Adipose tissue (tissue), 3 donors: Measurements from ENCODE around the gene C18orf63. TPM values are rescaled to one million over a fixed set of nuclear protein-coding genes. Genes with fewer than 3 reads are reported as not detected.

ENCODE experiments used
- H3K27ac ChIP-seq: one replicate; pipeline ENCODE4 v1.5.1; 2013; ENCODE audit warnings: low read depth, low read length
- WGBS, 3 donors: extraction: QIAGEN DNeasy Blood & Tissue Kit; methylation state at CpG; one replicate each; pipeline ENCODE4 v1.1.7; 2013; 5-methylcytosine and 5-hydroxymethylcytosine counted together
- polyA plus RNA-seq, 3 donors: library from polyadenylated mRNA; stranded (reverse); fragments of 200-250 nt; gene quantifications; one replicate each; pipeline ENCODE4 v1.2.3, GENCODE V29; 2013
- donor health status: healthy with polysubstance abuse.
- donor health status: Bipolar disorder and iron deficiency.
- donor health status: healthy.

The C18orf63 gene
- polyA plus RNA-seq, 3 donors = 0.01 TPM; not detected in 2

DNA sequence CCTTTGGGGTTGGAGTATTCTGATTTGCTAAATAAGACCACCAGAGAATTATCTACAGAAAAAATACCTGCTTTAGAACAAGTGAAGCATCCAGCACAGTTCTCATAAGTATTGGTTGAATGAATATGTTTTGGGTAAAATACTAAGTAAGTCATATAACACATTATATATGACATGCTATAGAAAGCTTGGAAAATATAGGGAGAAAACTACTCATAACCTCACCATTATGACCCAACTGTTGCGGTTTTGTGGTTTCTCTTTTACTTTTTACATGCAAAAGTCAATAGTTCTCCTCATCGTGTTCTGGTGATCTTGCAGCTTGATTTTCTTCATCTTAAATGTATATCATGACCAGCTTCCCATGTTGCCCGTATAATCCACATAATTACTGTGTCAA is 75.3 kb downstream of the C18orf63 start:
- 67 to 88% (median 84%) methylated on average over 3 of the region's 3 CpGs for WGBS, 3 donors
- no peak overlapping the region for H3K27ac ChIP-seq

DNA sequence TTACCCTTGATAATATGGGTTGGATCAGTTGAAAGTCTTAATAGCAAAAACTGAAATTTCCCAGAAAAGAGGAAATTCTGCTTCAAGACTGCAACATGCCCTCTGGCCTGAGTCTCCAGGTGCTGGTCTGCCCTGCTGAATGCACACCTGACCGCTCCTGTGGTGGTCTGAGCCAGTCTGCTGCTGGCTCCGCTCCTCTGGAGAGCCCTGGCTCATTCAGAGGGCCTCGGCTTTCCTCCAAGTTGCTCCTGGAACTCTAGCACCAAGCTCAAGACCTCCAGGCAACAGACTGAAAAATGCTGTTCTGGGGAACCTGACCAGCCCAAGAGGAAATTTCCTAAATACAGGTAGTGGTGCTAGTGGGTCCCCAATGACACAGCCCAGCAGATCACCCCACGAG is 76.7 kb downstream of the C18orf63 start:
- 95 to 98% (median 95%) methylated on average over 4 of the region's 4 CpGs for WGBS, 3 donors

DNA sequence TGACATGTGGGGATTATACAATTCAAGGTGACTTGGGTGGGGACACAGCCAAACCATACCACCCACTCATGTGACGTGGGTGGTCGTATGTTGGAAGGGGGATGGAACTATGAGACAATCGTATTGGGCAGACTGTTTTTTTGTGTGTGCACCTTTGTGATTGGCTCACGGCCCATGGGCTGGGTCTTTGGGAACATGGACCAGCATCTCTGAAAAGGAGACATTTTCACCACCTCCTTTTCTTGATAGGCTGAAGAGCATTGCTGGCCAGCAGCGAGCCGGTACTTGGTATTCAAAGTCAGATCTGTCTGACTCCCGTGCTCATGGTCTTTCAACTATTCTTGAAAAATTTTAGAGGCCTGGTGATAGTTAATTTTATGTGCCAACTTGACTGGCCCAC is 79.4 kb downstream of the C18orf63 start:
- H3K27ac ChIP-seq = no peak overlapping the region
- 93 to 98% (median 96%) methylated on average over 7 of the region's 7 CpGs for WGBS, 3 donors

More for the DNA sequence above, 76.7 kb downstream of the C18orf63 start:
- H3K27ac ChIP-seq = no peak overlapping the region

DNA sequence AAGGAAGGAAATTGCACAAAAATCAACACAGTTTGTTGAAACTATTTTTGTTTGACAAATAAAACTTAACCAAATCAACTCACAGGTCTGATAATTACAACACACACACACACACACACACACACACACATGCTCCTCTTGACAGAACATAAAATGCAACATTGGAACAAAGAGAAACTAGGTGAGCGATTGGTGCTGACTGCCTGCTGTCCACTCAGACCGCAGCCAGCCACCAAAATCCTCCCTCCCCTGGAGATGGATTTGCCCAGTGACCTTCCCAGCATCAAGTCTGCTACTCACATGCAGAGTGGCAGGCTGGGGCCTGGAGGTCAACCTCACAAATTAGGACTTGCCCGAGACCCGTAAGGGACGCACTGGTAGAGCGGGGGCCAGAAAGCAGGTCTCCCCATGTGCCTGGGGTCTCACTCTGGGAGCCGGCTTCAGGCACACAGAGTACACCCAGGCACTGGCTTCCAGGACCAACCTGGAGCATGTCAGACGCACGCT is 80.1 kb downstream of the C18orf63 start:
- no peak overlapping the region for H3K27ac ChIP-seq
- WGBS, 3 donors = 60 to 77% (median 61%) methylated on average over 9 of the region's 9 CpGs

DNA sequence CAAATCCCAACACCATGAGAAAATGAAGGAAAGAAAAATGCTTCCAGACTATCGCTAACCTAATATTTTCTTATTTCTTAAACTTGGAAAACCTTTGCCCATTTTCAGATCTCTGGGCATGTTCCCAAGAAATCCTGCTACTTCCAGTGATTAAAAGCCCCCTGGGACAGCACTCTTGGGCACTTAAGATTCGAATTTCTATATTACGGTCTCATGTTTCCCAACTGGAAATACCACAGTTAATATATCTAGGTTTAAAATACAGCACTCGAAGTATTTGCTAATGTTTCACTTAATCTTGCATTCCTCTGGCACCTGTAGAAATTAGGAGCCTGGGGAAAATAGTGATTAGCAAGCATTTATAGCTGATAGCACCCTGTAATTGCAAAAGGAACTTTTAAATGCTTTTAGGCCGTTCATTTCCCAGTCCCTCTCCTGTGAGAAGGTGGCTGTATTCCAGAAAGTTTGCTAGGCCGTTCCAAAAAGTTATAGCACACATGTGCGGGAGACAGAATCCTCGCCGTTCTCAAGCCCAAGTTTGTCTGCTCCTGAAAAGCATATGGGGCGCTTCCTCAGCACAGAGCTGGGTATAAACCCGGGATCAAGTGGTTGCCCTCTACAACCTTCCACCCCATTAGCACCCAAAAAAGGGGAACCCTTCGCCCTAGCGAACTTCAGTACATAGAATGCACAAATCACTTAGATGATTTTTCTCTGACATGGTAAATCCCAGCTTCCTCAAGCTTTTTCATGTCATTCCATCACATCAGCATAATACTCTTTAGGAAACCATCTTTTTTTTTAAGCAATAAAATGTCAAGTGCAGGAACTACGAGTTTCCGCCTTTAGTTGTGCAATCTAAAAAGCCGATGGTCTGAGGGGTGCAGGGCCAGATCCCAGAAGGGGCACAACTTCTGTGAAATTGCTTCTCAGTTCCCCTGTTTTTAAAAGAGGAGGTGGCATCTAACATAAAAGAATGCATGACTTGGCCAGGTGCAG is 80.8 kb downstream of the C18orf63 start:
- H3K27ac ChIP-seq = no peak overlapping the region

DNA sequence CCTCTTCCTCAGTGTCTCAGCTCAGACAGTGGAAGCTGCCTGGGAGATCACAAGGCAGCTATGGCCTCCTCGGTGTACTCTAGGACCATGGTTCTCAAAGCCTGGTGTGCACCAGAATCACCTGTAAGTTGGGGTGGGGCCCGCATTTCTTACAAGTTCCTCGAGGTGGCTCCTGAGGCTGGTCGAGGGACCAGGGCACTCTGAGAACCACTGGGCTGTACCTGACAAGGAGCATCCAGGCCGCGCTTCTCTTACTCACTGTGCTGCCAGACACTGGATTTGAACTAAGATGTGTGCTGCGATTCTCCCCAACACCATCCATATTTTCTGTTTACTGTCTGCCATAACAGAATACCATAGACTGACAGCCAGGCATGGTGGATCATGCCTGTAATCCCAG is 81.9 kb downstream of the C18orf63 start:
- no peak overlapping the region for H3K27ac ChIP-seq
- WGBS, 3 donors = 87 to 94% (median 89%) methylated on average over 7 of the region's 7 CpGs

More for the DNA sequence above, 80.8 kb downstream of the C18orf63 start:
- WGBS, 3 donors = 32 to 41% (median 37%) methylated on average over 16 of the region's 16 CpGs

DNA sequence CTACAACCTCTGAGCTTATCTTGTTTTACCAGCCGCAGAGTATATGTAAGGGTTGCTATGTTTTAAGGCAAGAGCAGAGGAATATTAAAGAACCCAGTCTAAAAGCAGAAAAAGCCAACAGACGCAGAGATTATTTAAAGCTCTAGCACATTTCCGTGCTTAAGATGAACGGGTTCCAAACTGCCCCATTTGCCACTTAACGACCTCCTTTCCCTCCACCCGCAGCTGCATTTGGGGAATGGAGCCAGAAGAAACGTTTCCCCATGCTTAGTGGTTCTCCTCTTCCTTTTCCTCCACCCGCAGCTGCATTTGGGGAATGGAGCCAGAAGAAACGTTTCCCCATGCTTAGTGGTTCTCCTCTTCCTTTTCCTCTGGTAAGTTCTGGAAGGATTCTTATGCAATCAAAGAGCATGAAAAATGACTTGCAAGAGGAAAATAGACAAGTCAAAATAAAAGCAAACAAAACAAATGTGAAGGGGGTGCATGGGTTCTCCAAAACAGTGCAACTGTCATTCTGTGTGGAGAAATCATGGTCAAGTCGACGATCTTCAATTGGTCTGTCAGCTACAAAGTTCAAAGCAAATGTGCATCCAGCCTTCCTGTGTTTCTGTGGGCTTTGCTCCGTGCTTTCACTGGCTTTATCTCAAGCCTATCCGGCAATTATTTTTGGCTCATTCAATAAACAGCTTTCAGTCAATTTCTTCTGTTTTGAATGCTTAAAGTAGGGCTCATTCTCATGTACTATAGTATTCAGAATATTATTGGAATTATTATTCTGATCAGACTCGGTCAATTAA is 83.7 kb downstream of the C18orf63 start:
- H3K27ac ChIP-seq = no peak overlapping the region
- 25 to 52% (median 27%) methylated on average over 14 of the region's 14 CpGs for WGBS, 3 donors

DNA sequence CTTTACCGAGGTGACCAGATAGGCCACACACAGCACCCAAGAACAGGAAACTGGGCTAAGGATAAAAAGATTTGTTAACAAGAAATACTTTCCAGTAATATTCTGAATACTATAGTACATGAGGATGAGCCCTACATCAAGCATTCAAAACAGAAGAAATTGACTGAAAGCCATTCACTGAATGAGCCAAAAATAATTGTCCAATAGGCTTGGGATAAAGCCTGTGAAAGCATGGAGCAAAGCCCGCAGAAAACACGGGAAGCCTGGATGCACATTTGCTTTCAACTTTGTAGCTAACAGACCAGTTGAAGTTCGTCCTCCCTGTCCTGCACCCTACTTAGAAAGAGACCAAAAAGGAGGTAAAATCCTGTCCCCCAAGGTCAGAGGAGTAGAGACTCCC is 85.2 kb downstream of the C18orf63 start:
- 76 to 84% (median 84%) methylated on average over 4 of the region's 4 CpGs for WGBS, 3 donors

DNA sequence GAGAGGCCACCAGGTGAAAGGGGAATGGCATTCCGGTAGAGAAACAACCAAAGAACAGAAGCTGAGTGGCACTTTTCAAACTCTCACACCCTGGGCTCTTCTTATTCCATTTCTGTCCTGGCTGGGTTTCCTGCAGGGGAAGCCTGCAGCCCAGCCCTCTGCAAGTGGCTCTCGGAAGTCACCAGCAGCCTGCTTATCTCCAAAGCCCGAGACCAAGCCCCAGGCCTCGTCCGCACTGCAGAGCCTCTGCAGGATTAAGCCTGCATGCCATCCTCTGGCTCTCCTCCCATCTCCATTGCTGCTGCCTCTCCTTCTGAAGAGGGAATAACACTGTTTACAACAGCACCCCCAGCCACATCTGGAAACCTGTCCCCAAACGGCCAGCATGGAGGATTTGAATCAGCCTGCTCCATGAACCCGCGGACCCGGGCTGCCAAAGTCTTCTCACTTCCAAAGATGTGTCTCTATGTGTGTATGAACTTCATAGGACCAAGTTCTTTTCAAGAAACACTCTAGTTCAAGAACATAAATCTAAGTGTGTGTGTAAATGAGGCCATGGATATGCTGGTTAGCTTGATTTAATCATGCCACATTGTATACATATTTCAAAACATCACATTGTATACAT is 87.3 kb downstream of the C18orf63 start:
- 82 to 92% (median 84%) methylated on average over 9 of the region's 9 CpGs for WGBS, 3 donors
- H3K27ac ChIP-seq = no peak overlapping the region

More for the DNA sequence above, 85.2 kb downstream of the C18orf63 start:
- H3K27ac ChIP-seq = no peak overlapping the region

DNA sequence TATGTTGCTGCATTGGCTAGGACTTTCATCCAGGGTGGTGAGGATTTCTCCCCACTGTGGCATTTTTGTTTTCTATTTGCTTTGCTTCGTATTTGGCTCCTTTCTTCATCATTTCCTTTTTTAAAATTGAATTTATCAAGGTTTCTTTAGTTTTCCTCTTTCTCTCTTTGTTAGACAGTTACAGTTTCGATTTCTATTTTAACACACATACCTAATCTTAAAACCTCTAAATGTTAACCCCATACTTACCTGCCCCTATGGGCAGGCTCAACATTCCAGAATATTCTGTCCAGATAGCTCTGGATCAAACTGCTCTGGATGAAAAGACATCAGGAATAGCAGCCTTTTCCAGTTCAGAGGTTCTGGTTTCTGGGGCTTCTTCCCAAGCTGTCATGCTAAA is 92.2 kb downstream of the C18orf63 start:
- no peak overlapping the region for H3K27ac ChIP-seq
- WGBS, 3 donors = 13 to 33% (median 17%) methylated on average over 2 of the region's 2 CpGs

Other genes with a start within 250 kb of the C18orf63 start
- gene FBXO15, start 168.0 kb upstream of the C18orf63 start, polyA plus RNA-seq = under 1 TPM in 2 of 3 donors, not detected in 1; 0.31 to 0.83 TPM
- gene TIMM21, start 167.3 kb upstream of the C18orf63 start, polyA plus RNA-seq = 10 to 100 TPM; 12.1 to 28.0 (median 23.1) TPM
- gene CYB5A, start 23.9 kb upstream of the C18orf63 start, polyA plus RNA-seq = 100 to 1,000 TPM; 353 to 593 (median 389) TPM
- under 1 TPM; 0.08 to 0.34 (median 0.10) TPM for gene DIPK1C, start 141.5 kb downstream of the C18orf63 start, polyA plus RNA-seq
- gene CNDP2, start 180.5 kb downstream of the C18orf63 start, polyA plus RNA-seq = 10 to 100 TPM; 71.8 to 98.7 (median 92.6) TPM
- gene CNDP1, start 218.7 kb downstream of the C18orf63 start, polyA plus RNA-seq = under 1 TPM in 2 of 3 donors, not detected in 1; 0.12 to 0.20 TPM